ENCODE measurements around the gene EIF2S3.

DNA sequence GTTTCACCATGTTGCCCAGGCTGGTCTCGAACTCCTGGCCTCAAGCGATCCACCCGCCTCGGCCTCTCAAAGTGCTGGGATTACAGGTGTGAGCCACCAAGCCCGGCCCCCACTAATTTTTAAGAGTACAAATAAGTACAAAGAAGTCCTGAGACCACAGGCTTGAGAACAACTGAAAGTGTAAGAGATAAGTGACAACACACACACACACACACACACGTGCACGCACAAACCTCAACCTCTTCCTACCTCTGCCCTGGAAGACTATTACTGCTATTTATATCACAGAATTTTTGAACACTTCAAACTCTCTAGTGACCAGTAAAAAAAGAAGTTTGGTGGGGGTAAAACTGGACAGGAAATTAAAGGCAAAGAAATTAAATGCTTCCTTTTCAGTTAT is 35.3 kb upstream of the EIF2S3 start:
- no peak for TF ChIP-seq ASH2L (IDR thresholded peaks at IDR 0.05; ENCODE audit: borderline replicate concordance, low read depth)
- no peak for TF ChIP-seq EP300 (IDR thresholded peaks at IDR 0.05; ENCODE audit: borderline replicate concordance in 1 of 2, control insufficient read depth in 1 of 2, low read depth in 2 of 2, low read length in 2 of 2)
- TF ChIP-seq RFX5 (IDR thresholded peaks at IDR 0.05; ENCODE audit: low read depth, low read length) = no peak
- no peak for TF ChIP-seq STAT1 (conservative IDR thresholded peaks at IDR 0.05)
- TF ChIP-seq POLR2A (IDR thresholded peaks at IDR 0.05; ENCODE audit: low read depth, low read length) = no peak
- TF ChIP-seq EZH2 (IDR thresholded peaks at IDR 0.05; ENCODE audit: borderline replicate concordance, control insufficient read depth, low read depth, low read length) = no peak
- TF ChIP-seq, protein P1, sequence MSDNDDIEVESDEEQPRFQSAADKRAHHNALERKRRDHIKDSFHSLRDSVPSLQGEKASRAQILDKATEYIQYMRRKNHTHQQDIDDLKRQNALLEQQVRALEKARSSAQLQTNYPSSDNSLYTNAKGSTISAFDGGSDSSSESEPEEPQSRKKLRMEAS (IDR thresholded peaks at IDR 0.05; ENCODE audit: low read depth, low read length) = no peak
- TF ChIP-seq CTCF (IDR thresholded peaks at IDR 0.05 in 2 of 3, conservative IDR thresholded peaks at IDR 0.05 in 1 of 3; ENCODE audit: control insufficient read depth in 2 of 3, extremely low read depth in 1 of 3, insufficient read depth in 1 of 3, low read depth in 3 of 3, low read length in 3 of 3) = no peak
- no peak for TF ChIP-seq CREM (IDR thresholded peaks at IDR 0.05; ENCODE audit: low read depth)
